RWPE2 (cell line): ENCODE measurements around the gene STK4.

ENCODE experiments used
- ATAC-seq: fragments of 200-7000 bp; cut with Tn5 transposase; 3 replicates; pipeline ENCODE4 v1.9.1; 2021; ENCODE audit warnings: low read depth
- DNase-seq: peaks from one replicate; pipeline ENCODE4 v3.0.0-alpha.2; 2020; ENCODE audit warnings: low spot score
- H3K27ac ChIP-seq: fragments of 450-650 bp; 2 replicates; pipeline ENCODE4 v1.5.1; 2017; ENCODE audit warnings: mild to moderate bottlenecking; ENCODE audit not compliant: poor library complexity, severe bottlenecking
- H3K27me3 ChIP-seq: fragments of 250-450 bp; sonication (Bioruptor Pico); 2 replicates; pipeline ENCODE4 v1.5.1; 2021; ENCODE audit warnings: mild to moderate bottlenecking, moderate library complexity; ENCODE audit not compliant: insufficient read depth, poor library complexity, severe bottlenecking
- H3K36me3 ChIP-seq: fragments of 250-450 bp; sonication (Bioruptor Pico); 2 replicates; pipeline ENCODE4 v1.5.1; 2020; ENCODE audit warnings: low read depth, mild to moderate bottlenecking, moderate library complexity
- H3K4me1 ChIP-seq: fragments of 250-450 bp; sonication (Bioruptor Pico); 2 replicates; pipeline ENCODE4 v1.5.1; 2021; ENCODE audit warnings: mild to moderate bottlenecking, moderate library complexity; ENCODE audit not compliant: insufficient read depth, poor library complexity, severe bottlenecking
- H3K4me3 ChIP-seq: fragments of 250-450 bp; sonication (Bioruptor Pico); 2 replicates; pipeline ENCODE4 v1.5.1; 2021; ENCODE audit warnings: mild to moderate bottlenecking, moderate library complexity; ENCODE audit not compliant: severe bottlenecking
- H3K9me3 ChIP-seq: fragments of 250-450 bp; sonication (Bioruptor Pico); 2 replicates; pipeline ENCODE4 v1.5.1; 2021; ENCODE audit warnings: mild to moderate bottlenecking, moderate library complexity; ENCODE audit not compliant: severe bottlenecking
- CTCF ChIP-seq: fragments of 450-650 bp; IDR thresholded peaks from one replicate; pipeline ENCODE4 v1.5.1; 2017; ENCODE audit warnings: mild to moderate bottlenecking, moderate library complexity; ENCODE audit not compliant: poor library complexity, severe bottlenecking

The STK4 gene

GRCh38 chr20:44958276-44958675 lies 8.0 kb upstream of the STK4 start:
- Histone ChIP-seq H3K27me3 (no peaks in the 10 kb centered on the region), H3K4me1 (peaks cover 26% of the 10 kb centered on the region), H3K4me3 (no peak overlapping the region), H3K27ac (peak overlapping the region; percentile 81), H3K9me3 (no peaks in the 10 kb centered on the region), H3K36me3 (peaks cover 51% of the 10 kb centered on the region)
- DNase-seq (no peak), ATAC-seq (no peak)
- no peak for TF ChIP-seq CTCF

GRCh38 chr20:44959082-44959637 lies 7.2 kb upstream of the STK4 start:
- Histone ChIP-seq H3K4me3 (peak overlapping the region; percentile 58), H3K27ac (peak overlapping the region; percentile 81)

DNA sequence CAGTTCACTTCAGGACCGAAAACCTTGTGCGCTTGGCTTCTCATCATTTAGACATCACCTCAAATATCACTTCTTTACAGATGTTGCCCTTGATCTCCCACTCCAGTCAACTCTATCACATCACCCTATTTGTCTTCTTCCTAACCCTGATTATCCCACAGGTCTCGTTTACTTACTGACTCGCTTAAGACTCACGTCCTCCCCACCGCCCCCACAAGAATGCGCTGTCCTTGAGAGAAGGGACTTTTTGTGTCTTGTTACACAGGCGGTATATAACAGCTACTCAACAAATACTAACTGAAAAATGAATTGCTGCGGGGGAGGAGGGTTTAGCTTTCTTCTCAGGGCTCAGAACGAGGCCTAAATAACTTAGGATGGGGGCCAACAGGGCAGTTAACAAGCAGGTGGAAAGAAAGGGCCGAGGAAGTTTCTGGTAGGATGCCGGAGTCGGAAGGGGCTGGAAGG lies 6.6 kb upstream of the STK4 start:
- H3K27me3 ChIP-seq = no peaks in the 10 kb centered on the region
- peak; percentile 38 for TF ChIP-seq CTCF
- H3K36me3 ChIP-seq = peaks cover 37% of the 10 kb centered on the region
- no peak for DNase-seq
- ATAC-seq = peak; percentile 55
- H3K27ac ChIP-seq = peak overlapping the region; percentile 81
- peak overlapping the region; percentile 58 for H3K4me3 ChIP-seq
- no peaks in the 10 kb centered on the region for H3K9me3 ChIP-seq
- H3K4me1 ChIP-seq = peaks cover 26% of the 10 kb centered on the region

More at GRCh38 chr20:44959082-44959637, 7.2 kb upstream of the STK4 start:
- Histone ChIP-seq H3K9me3 (no peaks in the 10 kb centered on the region), H3K27me3 (no peaks in the 10 kb centered on the region), H3K36me3 (peaks cover 42% of the 10 kb centered on the region), H3K4me1 (peaks cover 26% of the 10 kb centered on the region)
- DNase-seq = no peak
- TF ChIP-seq CTCF = no peak
- ATAC-seq = peak; percentile 1; the same call in 1 of the 3 replicates

DNA sequence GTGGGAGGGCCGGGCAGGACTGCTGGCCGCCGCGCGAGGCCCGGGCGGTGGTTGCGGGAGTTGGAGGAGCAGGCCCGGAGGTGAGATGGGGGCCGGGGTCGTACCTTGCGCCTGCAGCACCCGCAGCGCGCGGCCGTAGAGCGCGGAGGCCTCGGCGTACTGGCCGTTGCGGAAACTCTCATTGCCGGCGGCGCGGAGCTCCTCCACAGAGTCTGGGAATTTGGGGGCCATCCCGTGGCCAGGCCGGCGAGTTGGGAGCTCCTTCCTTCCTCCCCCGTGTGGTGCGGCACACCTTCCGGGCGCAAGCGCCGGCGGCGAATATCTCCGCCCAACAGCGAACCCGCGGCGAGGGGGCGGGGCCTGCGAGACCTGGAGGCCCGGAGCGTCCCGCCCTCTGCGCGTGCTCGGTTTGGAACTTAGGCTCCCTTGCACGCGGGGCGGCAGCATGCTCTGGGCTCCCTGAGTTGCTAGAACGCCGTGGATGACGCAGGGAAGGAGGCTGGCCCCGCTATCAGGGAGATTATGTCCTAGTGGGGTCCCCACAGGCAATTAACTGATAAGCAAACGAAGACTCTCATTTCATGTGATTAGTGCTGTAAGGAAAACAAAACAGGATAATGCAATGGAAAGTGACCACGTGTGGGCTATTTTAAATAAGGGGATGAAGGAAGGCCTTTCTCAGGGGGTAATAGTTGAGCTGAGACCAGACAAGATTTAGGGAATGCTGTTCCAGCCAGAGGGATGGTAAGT lies 6.0 kb upstream of the STK4 start, which contains the start of gene TOMM34:
Gene TOMM34, minus strand, starts transcription at position 295 of the 750 bp plus-strand sequence. Its CDS starts 64 bp downstream, at position 231.
- Histone ChIP-seq H3K27me3 (no peaks in the 10 kb centered on the region), H3K4me1 (peaks cover 26% of the 10 kb centered on the region), H3K4me3 (peak within 1 kb of the TSS; percentile 58), H3K27ac (peak within 1 kb of the TSS; percentile 81), H3K9me3 (no peaks in the 10 kb centered on the region), H3K36me3 (peaks cover 31% of the 10 kb centered on the region)
- peak; percentile 30 for TF ChIP-seq CTCF
- DNase-seq = peak; percentile 100
- ATAC-seq = peak; percentile 90
